ENCODE results near the gene PAGE2B. TPM values are rescaled to one million over a fixed set of nuclear protein-coding genes. Genes with fewer than 3 reads are reported as not detected.

The PAGE2B gene
- total RNA-seq, 1 experiment from 2014 or later = 0.94 TPM

- ChIA-PET POLR2A (no interaction called here), CTCF (no interaction called here)
- H3K27ac Mint-ChIP-seq = no peak overlapping the region
- TF ChIP-seq KAT7 (CRISPR knock-in tag; IDR thresholded peaks at IDR 0.05; ENCODE audit: borderline replicate concordance) = no peak
- no peak for TF ChIP-seq ZNF396 (CRISPR knock-in tag; IDR thresholded peaks at IDR 0.05; ENCODE audit: borderline replicate concordance)
- TF ChIP-seq SMAD3 (CRISPR knock-in tag; IDR thresholded peaks at IDR 0.05; ENCODE audit: borderline replicate concordance) = no peak
- TF ChIP-seq ZBTB21 (CRISPR knock-in tag; IDR thresholded peaks at IDR 0.05; ENCODE audit: borderline replicate concordance) = no peak
- TF ChIP-seq NFATC4 (CRISPR knock-in tag; IDR thresholded peaks at IDR 0.05) = no peak
- no peak for TF ChIP-seq ATF1 (CRISPR knock-in tag; IDR thresholded peaks at IDR 0.05)
- TF ChIP-seq, protein P1, sequence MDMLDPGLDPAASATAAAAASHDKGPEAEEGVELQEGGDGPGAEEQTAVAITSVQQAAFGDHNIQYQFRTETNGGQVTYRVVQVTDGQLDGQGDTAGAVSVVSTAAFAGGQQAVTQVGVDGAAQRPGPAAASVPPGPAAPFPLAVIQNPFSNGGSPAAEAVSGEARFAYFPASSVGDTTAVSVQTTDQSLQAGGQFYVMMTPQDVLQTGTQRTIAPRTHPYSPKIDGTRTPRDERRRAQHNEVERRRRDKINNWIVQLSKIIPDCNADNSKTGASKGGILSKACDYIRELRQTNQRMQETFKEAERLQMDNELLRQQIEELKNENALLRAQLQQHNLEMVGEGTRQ (CRISPR knock-in tag; IDR thresholded peaks at IDR 0.05) = no peak
- no peak for TF ChIP-seq STAT6 (CRISPR knock-in tag; conservative IDR thresholded peaks at IDR 0.05; ENCODE audit: low read depth)
- TF ChIP-seq, protein P2, sequence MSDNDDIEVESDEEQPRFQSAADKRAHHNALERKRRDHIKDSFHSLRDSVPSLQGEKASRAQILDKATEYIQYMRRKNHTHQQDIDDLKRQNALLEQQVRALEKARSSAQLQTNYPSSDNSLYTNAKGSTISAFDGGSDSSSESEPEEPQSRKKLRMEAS (CRISPR knock-in tag; IDR thresholded peaks at IDR 0.05) = no peak
- TF ChIP-seq JUN (CRISPR knock-in tag; IDR thresholded peaks at IDR 0.05) = no peak
- TF ChIP-seq, protein P3, sequence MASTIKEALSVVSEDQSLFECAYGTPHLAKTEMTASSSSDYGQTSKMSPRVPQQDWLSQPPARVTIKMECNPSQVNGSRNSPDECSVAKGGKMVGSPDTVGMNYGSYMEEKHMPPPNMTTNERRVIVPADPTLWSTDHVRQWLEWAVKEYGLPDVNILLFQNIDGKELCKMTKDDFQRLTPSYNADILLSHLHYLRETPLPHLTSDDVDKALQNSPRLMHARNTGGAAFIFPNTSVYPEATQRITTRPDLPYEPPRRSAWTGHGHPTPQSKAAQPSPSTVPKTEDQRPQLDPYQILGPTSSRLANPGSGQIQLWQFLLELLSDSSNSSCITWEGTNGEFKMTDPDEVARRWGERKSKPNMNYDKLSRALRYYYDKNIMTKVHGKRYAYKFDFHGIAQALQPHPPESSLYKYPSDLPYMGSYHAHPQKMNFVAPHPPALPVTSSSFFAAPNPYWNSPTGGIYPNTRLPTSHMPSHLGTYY (CRISPR knock-in tag; IDR thresholded peaks at IDR 0.05) = no peak
- TF ChIP-seq IRF2 (CRISPR knock-in tag; IDR thresholded peaks at IDR 0.05; ENCODE audit: borderline replicate concordance, low read depth) = no peak
- TF ChIP-seq E2F4 (CRISPR knock-in tag; IDR thresholded peaks at IDR 0.05; ENCODE audit: borderline replicate concordance, low read depth) = no peak
- no peak for TF ChIP-seq FOXJ3 (CRISPR knock-in tag; IDR thresholded peaks at IDR 0.05; ENCODE audit: borderline replicate concordance)
- no peak for TF ChIP-seq ZNF219 (CRISPR knock-in tag; IDR thresholded peaks at IDR 0.05; ENCODE audit: borderline replicate concordance)
- TF ChIP-seq, protein P4, sequence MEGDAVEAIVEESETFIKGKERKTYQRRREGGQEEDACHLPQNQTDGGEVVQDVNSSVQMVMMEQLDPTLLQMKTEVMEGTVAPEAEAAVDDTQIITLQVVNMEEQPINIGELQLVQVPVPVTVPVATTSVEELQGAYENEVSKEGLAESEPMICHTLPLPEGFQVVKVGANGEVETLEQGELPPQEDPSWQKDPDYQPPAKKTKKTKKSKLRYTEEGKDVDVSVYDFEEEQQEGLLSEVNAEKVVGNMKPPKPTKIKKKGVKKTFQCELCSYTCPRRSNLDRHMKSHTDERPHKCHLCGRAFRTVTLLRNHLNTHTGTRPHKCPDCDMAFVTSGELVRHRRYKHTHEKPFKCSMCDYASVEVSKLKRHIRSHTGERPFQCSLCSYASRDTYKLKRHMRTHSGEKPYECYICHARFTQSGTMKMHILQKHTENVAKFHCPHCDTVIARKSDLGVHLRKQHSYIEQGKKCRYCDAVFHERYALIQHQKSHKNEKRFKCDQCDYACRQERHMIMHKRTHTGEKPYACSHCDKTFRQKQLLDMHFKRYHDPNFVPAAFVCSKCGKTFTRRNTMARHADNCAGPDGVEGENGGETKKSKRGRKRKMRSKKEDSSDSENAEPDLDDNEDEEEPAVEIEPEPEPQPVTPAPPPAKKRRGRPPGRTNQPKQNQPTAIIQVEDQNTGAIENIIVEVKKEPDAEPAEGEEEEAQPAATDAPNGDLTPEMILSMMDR (IDR thresholded peaks at IDR 0.05) = no peak
- H3K9me3 Mint-ChIP-seq = no peaks in the 10 kb centered on the region
- H3K27me3 Mint-ChIP-seq (ENCODE audit: low read depth) = peaks cover 10% of the 10 kb centered on the region; the same call in 1 of the 2 replicates
- no peak for DNase-seq (ENCODE audit: low spot score)
- no peaks in the 10 kb centered on the region for H3K36me3 Mint-ChIP-seq
- no peak for ATAC-seq
- H3K4me1 Mint-ChIP-seq = no peaks in the 10 kb centered on the region
- H3K4me3 Mint-ChIP-seq = no peak overlapping the region
Measured at GRCh38 chrX:55107262-55107661, 32.4 kb downstream of the PAGE2B start.

GRCh38 chrX:55107911-55108310 is 33.1 kb downstream of the PAGE2B start:
- TF ChIP-seq HMGXB4 (CRISPR knock-in tag; IDR thresholded peaks at IDR 0.05) = no peak
- no peak for TF ChIP-seq FOXJ3 (CRISPR knock-in tag; IDR thresholded peaks at IDR 0.05; ENCODE audit: borderline replicate concordance)
- TF ChIP-seq, protein P4 (IDR thresholded peaks at IDR 0.05) = no peak
- TF ChIP-seq ZNF671 (CRISPR knock-in tag; IDR thresholded peaks at IDR 0.05) = no peak
- TF ChIP-seq NFE2L1 (CRISPR knock-in tag; IDR thresholded peaks at IDR 0.05) = no peak
- TF ChIP-seq MXD4 (CRISPR knock-in tag; IDR thresholded peaks at IDR 0.05; ENCODE audit: borderline replicate concordance) = no peak
- no peak for TF ChIP-seq MYBL2 (CRISPR knock-in tag; IDR thresholded peaks at IDR 0.05)
- Mint-ChIP-seq H3K36me3 (no peaks in the 10 kb centered on the region), H3K9me3 (no peaks in the 10 kb centered on the region), H3K27ac (no peak overlapping the region), H3K27me3 (ENCODE audit: low read depth) (peaks cover 10% of the 10 kb centered on the region; the same call in 1 of the 2 replicates), H3K4me3 (no peak overlapping the region), H3K4me1 (no peaks in the 10 kb centered on the region)
- DNase-seq (ENCODE audit: low spot score) (no peak), ATAC-seq (no peak)
- ChIA-PET POLR2A (no interaction called here), CTCF (no interaction called here)

All from WTC11 (cell line).